Subcutaneous adipose tissue (tissue), 4 donors: ENCODE measurements around the gene P2RX7. TPM values are rescaled to one million over a fixed set of nuclear protein-coding genes. Genes with fewer than 3 reads are reported as not detected.

ENCODE experiments used
- CTCF ChIP-seq: fragments of 450-650 bp; IDR thresholded peaks from one replicate; pipeline ENCODE4 v1.5.1; 2016; ENCODE audit warnings: low read depth, mild to moderate bottlenecking, control low read depth, antibody characterized with exemption, moderate library complexity
- total RNA-seq, 4 donors: library from RNA; depleted of rRNA; stranded (reverse); fragments of >200 nt; gene quantifications; one replicate each; pipeline ENCODE4 v1.1.0, GENCODE V29; 2016

Gene P2RX7
- total RNA-seq, 4 donors from 2014 or later: 2.4 to 29.2 (median 5.0) TPM

GRCh38 chr12:121128908-121129810, 3.5 kb upstream of the P2RX7 start:
- no peak for TF ChIP-seq CTCF

- no peak for TF ChIP-seq CTCF
These were observed 2.9 kb upstream of the P2RX7 start for GRCh38 chr12:121129811-121130147.

DNA sequence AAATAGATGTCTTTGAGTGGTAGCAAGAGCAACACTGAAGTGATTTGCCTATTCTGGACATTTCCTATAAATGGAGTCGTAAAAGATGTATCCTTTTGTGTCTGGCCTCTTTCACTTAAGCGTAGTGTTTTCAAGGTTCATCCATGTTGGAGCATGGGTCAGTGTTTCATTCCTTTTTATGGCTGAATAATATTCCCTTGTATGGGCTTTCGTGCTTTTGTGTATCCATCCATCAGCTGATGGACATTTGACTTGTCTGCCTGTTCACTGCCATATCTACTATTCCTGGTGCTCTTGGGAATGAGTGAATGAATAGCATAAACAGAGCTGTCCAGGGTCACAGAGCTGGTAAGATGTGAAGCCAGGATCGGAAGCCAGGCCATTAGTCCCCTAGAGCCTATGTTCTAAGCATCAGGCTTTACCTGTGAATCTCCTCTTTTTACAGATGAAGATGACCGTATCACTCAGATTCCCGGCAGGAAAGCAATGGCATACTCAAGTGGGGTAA, 1.8 kb upstream of the P2RX7 start:
- TF ChIP-seq CTCF: no peak

- no peak for TF ChIP-seq CTCF
These were observed 735 bp upstream of the P2RX7 start for GRCh38 chr12:121131941-121132341.

DNA sequence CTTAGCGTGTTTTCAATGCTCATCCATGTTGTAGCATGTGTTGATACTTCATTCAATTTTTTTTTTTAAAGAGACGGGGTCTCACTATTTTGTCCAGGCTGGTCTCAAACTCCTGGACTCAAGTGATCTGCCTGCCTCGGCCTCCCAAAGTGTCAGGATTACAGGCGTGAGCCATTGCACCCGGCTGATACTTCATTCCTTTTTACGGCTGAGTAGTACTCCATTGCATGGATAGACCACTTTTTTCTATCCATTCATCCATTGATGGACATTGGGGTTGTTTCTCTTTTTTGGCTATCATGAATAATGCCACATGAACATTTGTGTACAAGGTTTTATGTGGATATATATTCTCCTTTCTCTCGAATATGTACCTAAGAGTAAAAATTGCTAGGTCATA, 1.2 kb downstream of the P2RX7 start:
- TF ChIP-seq CTCF: no peak

DNA sequence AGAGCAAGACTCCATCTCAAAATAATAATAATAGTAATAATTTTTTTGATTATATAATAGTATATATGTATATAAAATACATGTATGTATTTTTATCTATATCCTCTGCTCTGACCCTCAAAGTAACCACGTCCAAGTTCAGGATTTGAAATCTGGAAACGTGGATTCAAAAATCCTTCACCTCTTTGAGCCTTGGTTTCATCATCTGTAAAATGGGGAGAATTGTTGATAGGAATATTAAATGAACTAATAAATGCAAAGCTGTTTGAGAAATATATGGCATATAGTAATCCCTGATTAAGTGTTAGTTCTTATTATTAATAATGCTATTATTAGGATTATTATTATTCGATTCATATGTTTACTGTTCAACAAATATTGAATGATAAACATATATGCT, 2.6 kb downstream of the P2RX7 start:
- TF ChIP-seq CTCF: no peak

DNA sequence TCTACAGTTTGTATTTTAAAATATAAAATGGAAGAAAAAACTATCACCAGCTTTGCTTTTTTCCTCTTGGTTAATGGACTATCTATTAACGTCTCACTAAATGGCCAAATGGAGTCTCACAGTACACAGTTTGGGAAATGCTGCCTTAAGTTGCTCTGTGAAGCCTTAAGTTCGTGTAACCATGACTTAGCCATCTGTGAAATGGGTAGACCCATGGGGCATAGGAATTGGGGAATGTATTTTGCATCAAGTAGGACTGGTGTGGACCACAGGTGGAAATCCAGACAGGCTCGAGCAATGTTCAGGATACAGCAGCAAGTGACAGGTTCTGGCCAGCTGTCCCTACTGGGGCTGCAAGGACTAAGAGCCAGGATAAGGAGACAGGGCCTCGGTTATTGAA, 4.8 kb downstream of the P2RX7 start:
- TF ChIP-seq CTCF: no peak
